ENCODE measurements around the gene LRCH3. TPM values are rescaled to one million over a fixed set of nuclear protein-coding genes. Genes with fewer than 3 reads are reported as not detected.

LRCH3 gene
- total RNA-seq, 1 donor from 2014 or later, result 42.1 TPM

- DNase-seq (ENCODE audit: low read depth), result no peak
- H3K36me3 ChIP-seq (ENCODE audit: insufficient read depth, low read length), result peaks cover 10% of the 10 kb centered on the region
- H3K27me3 Mint-ChIP-seq (ENCODE audit: low read depth, unreplicated experiment), result no peaks in the 10 kb centered on the region
- H3K9me3 ChIP-seq (ENCODE audit: insufficient read depth, low read depth, low read length), result no peaks in the 10 kb centered on the region
- H4K20me1 ChIP-seq (ENCODE audit: insufficient read depth, low read length), result no peaks in the 10 kb centered on the region
- no peak overlapping the region for H3K4me3 ChIP-seq (ENCODE audit: insufficient read depth, low read depth, low read length)
- no peaks in the 10 kb centered on the region for H3K79me2 ChIP-seq (ENCODE audit: insufficient read depth, low read length)
- H3K4me1 Mint-ChIP-seq (ENCODE audit: low read depth, unreplicated experiment), result peaks cover 11% of the 10 kb centered on the region
- TF ChIP-seq CTCF (IDR thresholded peaks at IDR 0.05; ENCODE audit: insufficient read depth, low read depth, low read length) (no peak), EZH2 (IDR thresholded peaks at IDR 0.05; ENCODE audit: insufficient read depth, low read length) (no peak)
- H3K9ac ChIP-seq (ENCODE audit: low read length), result no peak overlapping the region
- no peak overlapping the region for H3K27ac Mint-ChIP-seq (ENCODE audit: unreplicated experiment)
- H3K27me3 ChIP-seq (ENCODE audit: insufficient read depth, low read length), result no peaks in the 10 kb centered on the region
- no peaks in the 10 kb centered on the region for H3K9me3 Mint-ChIP-seq (ENCODE audit: unreplicated experiment)
- no peak overlapping the region for H3K27ac ChIP-seq (ENCODE audit: low read depth, low read length)
- no peak overlapping the region for H3K4me3 Mint-ChIP-seq (ENCODE audit: unreplicated experiment)
- FAIRE-seq, result no peak
- no peaks in the 10 kb centered on the region for H3K4me1 ChIP-seq (ENCODE audit: insufficient read depth, low read length)
- peaks cover 23% of the 10 kb centered on the region for H3K36me3 Mint-ChIP-seq (ENCODE audit: low read depth, unreplicated experiment)
- H2AFZ ChIP-seq (ENCODE audit: low read depth, low read length), result no peak overlapping the region
- no peak overlapping the region for H3K4me2 ChIP-seq (ENCODE audit: low read length)
These were observed 83.6 kb downstream of the LRCH3 start for GRCh38 chr3:197874653-197875052.

- Histone ChIP-seq H2AFZ (ENCODE audit: low read depth, low read length) (no peak overlapping the region), H3K36me3 (ENCODE audit: insufficient read depth, low read length) (peaks cover 13% of the 10 kb centered on the region), H3K9me3 (ENCODE audit: insufficient read depth, low read depth, low read length) (no peaks in the 10 kb centered on the region), H3K27me3 (ENCODE audit: insufficient read depth, low read length) (no peaks in the 10 kb centered on the region), H3K79me2 (ENCODE audit: insufficient read depth, low read length) (no peaks in the 10 kb centered on the region), H4K20me1 (ENCODE audit: insufficient read depth, low read length) (no peaks in the 10 kb centered on the region), H3K4me1 (ENCODE audit: insufficient read depth, low read length) (no peaks in the 10 kb centered on the region), H3K4me2 (ENCODE audit: low read length) (peak overlapping the region; percentile 31), H3K9ac (ENCODE audit: low read length) (no peak overlapping the region), H3K4me3 (ENCODE audit: insufficient read depth, low read depth, low read length) (no peak overlapping the region), H3K27ac (ENCODE audit: low read depth, low read length) (peak overlapping the region; percentile 19)
- peak overlapping the region; percentile 16 for H3K4me3 Mint-ChIP-seq (ENCODE audit: unreplicated experiment)
- H3K27me3 Mint-ChIP-seq (ENCODE audit: low read depth, unreplicated experiment), result no peaks in the 10 kb centered on the region
- FAIRE-seq (no peak), DNase-seq (ENCODE audit: low read depth) (no peak)
- H3K27ac Mint-ChIP-seq (ENCODE audit: unreplicated experiment), result peak overlapping the region; percentile 83
- TF ChIP-seq CTCF (IDR thresholded peaks at IDR 0.05; ENCODE audit: insufficient read depth, low read depth, low read length), result no peak
- peaks cover 17% of the 10 kb centered on the region for H3K36me3 Mint-ChIP-seq (ENCODE audit: low read depth, unreplicated experiment)
- no peaks in the 10 kb centered on the region for H3K9me3 Mint-ChIP-seq (ENCODE audit: unreplicated experiment)
- H3K4me1 Mint-ChIP-seq (ENCODE audit: low read depth, unreplicated experiment), result peaks cover 29% of the 10 kb centered on the region
These were observed 86.8 kb downstream of the LRCH3 start for GRCh38 chr3:197877902-197878301.

GRCh38 chr3:197878427-197878826 is 87.4 kb downstream of the LRCH3 start:
- H3K27ac ChIP-seq (ENCODE audit: low read depth, low read length), result peak overlapping the region; percentile 19
- H3K4me2 ChIP-seq (ENCODE audit: low read length), result peak overlapping the region; percentile 31
- no peaks in the 10 kb centered on the region for H3K9me3 ChIP-seq (ENCODE audit: insufficient read depth, low read depth, low read length)
- FAIRE-seq (no peak), DNase-seq (ENCODE audit: low read depth) (peak; percentile 79)
- H3K9ac ChIP-seq (ENCODE audit: low read length), result peak overlapping the region; percentile 17
- no peak overlapping the region for H2AFZ ChIP-seq (ENCODE audit: low read depth, low read length)
- no peaks in the 10 kb centered on the region for H4K20me1 ChIP-seq (ENCODE audit: insufficient read depth, low read length)
- H3K4me1 ChIP-seq (ENCODE audit: insufficient read depth, low read length), result no peaks in the 10 kb centered on the region
- no peak overlapping the region for H3K4me3 Mint-ChIP-seq (ENCODE audit: unreplicated experiment)
- peaks cover 14% of the 10 kb centered on the region for H3K36me3 ChIP-seq (ENCODE audit: insufficient read depth, low read length)
- no peaks in the 10 kb centered on the region for H3K27me3 Mint-ChIP-seq (ENCODE audit: low read depth, unreplicated experiment)
- H3K4me1 Mint-ChIP-seq (ENCODE audit: low read depth, unreplicated experiment), result peaks cover 29% of the 10 kb centered on the region
- peaks cover 16% of the 10 kb centered on the region for H3K36me3 Mint-ChIP-seq (ENCODE audit: low read depth, unreplicated experiment)
- TF ChIP-seq CTCF (IDR thresholded peaks at IDR 0.05; ENCODE audit: insufficient read depth, low read depth, low read length) (no peak), EZH2 (IDR thresholded peaks at IDR 0.05; ENCODE audit: insufficient read depth, low read length) (no peak)
- peak overlapping the region; percentile 83 for H3K27ac Mint-ChIP-seq (ENCODE audit: unreplicated experiment)
- no peaks in the 10 kb centered on the region for H3K79me2 ChIP-seq (ENCODE audit: insufficient read depth, low read length)
- H3K4me3 ChIP-seq (ENCODE audit: insufficient read depth, low read depth, low read length), result no peak overlapping the region
- no peaks in the 10 kb centered on the region for H3K27me3 ChIP-seq (ENCODE audit: insufficient read depth, low read length)
- H3K9me3 Mint-ChIP-seq (ENCODE audit: unreplicated experiment), result no peaks in the 10 kb centered on the region
